Measurements from ENCODE around the gene PLBD2. TPM values are rescaled to one million over a fixed set of nuclear protein-coding genes. Genes with fewer than 3 reads are reported as not detected.

PLBD2 gene
- total and polyA plus RNA-seq, 10 of the 15 experiments (the other 5 are each of a cell fraction or from before 2014, with no cell fraction given): 1.4 to 16.6 (median 5.9) TPM

- 67% methylated on average over 9 of the region's 9 CpGs for WGBS (ENCODE audit: insufficient coverage, insufficient replicate concordance, low lambda C conversion rate, missing lambda C conversion rate)
- no peaks in the 10 kb centered on the region; the same call in 1 of the 2 replicates for H3K4me1 ChIP-seq (ENCODE audit: control insufficient read depth, insufficient read depth, low read length)
- H3K36me3 ChIP-seq (ENCODE audit: control insufficient read depth in 2 of 2, insufficient read depth in 2 of 2, low read length in 1 of 2): no peaks in the 10 kb centered on the region
- H3K79me2 ChIP-seq (ENCODE audit: control insufficient read depth, insufficient read depth, low read length): no peaks in the 10 kb centered on the region
- H3K27me3 ChIP-seq (replicated peaks in 1 of 2; ENCODE audit: control insufficient read depth in 2 of 2, insufficient read depth in 2 of 2, low read length in 1 of 2): no peaks in the 10 kb centered on the region
- no TSS peak for BruUV-seq (replicated peaks)
- ATAC-seq: no peak
- ChIA-PET CTCF (no interaction called here), SMC1A (ENCODE audit: uncharacterized antibody, unreplicated experiment) (no interaction called here), POLR2A (interaction anchor here (1.2 kb wide), 1 partner anchor 9 kb away, joined by 3 read pairs; no protein-coding TSS in a partner anchor), RAD21 (ENCODE audit: unreplicated experiment) (no interaction called here)
- no peaks in the 10 kb centered on the region for H3K9me3 ChIP-seq (replicated peaks; ENCODE audit: control insufficient read depth, insufficient read depth, low read length)
- no peak overlapping the region for H3K9ac ChIP-seq (ENCODE audit: control insufficient read depth, insufficient read depth, low read length)
- no peak overlapping the region for H3K27ac ChIP-seq (ENCODE audit: control insufficient read depth, insufficient read depth)
- H4K20me1 ChIP-seq (ENCODE audit: control insufficient read depth, insufficient read depth): no peaks in the 10 kb centered on the region
- H3K4me2 ChIP-seq (ENCODE audit: control insufficient read depth, insufficient read depth): no peak overlapping the region
- H2AFZ ChIP-seq (ENCODE audit: control insufficient read depth, low read depth, low read length): no peak overlapping the region
- H3K4me3 ChIP-seq: no peak overlapping the region
- in situ Hi-C loops (cut with MboI): no loop called here
- TF ChIP-seq RAD21 (IDR thresholded peaks at IDR 0.05; ENCODE audit: insufficient read depth, low read depth, low read length): no peak
- no peak for TF ChIP-seq PAX5 (IDR thresholded peaks at IDR 0.05; ENCODE audit: borderline replicate concordance, low read depth, low read length)
- TF ChIP-seq ETV6 (conservative IDR thresholded peaks at IDR 0.05 in 1 of 2, IDR thresholded peaks at IDR 0.05 in 1 of 2; ENCODE audit: borderline replicate concordance in 1 of 2, low read depth in 1 of 2): no peak
- TF ChIP-seq, protein P1, sequence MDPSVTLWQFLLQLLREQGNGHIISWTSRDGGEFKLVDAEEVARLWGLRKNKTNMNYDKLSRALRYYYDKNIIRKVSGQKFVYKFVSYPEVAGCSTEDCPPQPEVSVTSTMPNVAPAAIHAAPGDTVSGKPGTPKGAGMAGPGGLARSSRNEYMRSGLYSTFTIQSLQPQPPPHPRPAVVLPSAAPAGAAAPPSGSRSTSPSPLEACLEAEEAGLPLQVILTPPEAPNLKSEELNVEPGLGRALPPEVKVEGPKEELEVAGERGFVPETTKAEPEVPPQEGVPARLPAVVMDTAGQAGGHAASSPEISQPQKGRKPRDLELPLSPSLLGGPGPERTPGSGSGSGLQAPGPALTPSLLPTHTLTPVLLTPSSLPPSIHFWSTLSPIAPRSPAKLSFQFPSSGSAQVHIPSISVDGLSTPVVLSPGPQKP (IDR thresholded peaks at IDR 0.05; ENCODE audit: low read depth, low read length): no peak
- TF ChIP-seq RELA (IDR thresholded peaks at IDR 0.05; ENCODE audit: borderline replicate concordance, partially characterized antibody): no peak
- TF ChIP-seq, protein P2, sequence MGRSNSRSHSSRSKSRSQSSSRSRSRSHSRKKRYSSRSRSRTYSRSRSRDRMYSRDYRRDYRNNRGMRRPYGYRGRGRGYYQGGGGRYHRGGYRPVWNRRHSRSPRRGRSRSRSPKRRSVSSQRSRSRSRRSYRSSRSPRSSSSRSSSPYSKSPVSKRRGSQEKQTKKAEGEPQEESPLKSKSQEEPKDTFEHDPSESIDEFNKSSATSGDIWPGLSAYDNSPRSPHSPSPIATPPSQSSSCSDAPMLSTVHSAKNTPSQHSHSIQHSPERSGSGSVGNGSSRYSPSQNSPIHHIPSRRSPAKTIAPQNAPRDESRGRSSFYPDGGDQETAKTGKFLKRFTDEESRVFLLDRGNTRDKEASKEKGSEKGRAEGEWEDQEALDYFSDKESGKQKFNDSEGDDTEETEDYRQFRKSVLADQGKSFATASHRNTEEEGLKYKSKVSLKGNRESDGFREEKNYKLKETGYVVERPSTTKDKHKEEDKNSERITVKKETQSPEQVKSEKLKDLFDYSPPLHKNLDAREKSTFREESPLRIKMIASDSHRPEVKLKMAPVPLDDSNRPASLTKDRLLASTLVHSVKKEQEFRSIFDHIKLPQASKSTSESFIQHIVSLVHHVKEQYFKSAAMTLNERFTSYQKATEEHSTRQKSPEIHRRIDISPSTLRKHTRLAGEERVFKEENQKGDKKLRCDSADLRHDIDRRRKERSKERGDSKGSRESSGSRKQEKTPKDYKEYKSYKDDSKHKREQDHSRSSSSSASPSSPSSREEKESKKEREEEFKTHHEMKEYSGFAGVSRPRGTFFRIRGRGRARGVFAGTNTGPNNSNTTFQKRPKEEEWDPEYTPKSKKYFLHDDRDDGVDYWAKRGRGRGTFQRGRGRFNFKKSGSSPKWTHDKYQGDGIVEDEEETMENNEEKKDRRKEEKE (IDR thresholded peaks at IDR 0.05): no peak
- TF ChIP-seq PBX3 (IDR thresholded peaks at IDR 0.05; ENCODE audit: insufficient replicate concordance, low read depth, low read length): no peak
- TF ChIP-seq HDGF (IDR thresholded peaks at IDR 0.05): no peak
- TF ChIP-seq EP300 (IDR thresholded peaks at IDR 0.05; ENCODE audit: borderline replicate concordance in 1 of 2, control insufficient read depth in 1 of 2, low read depth in 2 of 2, low read length in 2 of 2): no peak
- no peak for TF ChIP-seq FOS (IDR thresholded peaks at IDR 0.05; ENCODE audit: borderline replicate concordance, extremely low read depth, insufficient read length)
- TF ChIP-seq NR2C2 (IDR thresholded peaks at IDR 0.05; ENCODE audit: borderline replicate concordance, control insufficient read depth, insufficient read length, low read depth): no peak
- intact Hi-C loops (cut with micrococcal nuclease; ENCODE audit: unreplicated experiment): no loop called here
- FAIRE-seq: no peak
- DNase-seq (ENCODE audit: low read depth, low spot score): no peak
Observed at GRCh38 chr12:113414519-113415038, 56.2 kb downstream of the PLBD2 start.

Data from GM12878 (cell line).